ENCODE results near the gene C19orf38. TPM values are rescaled to one million over a fixed set of nuclear protein-coding genes. Genes with fewer than 3 reads are reported as not detected.
"Not testable (repeated sequence)": the region's sequence is repeated elsewhere in the genome, so short reads cannot be mapped to it uniquely, and the experiment has no call there.

Gene C19orf38
- total and polyA plus RNA-seq, 8 donors, result 0.31 to 1.00 (median 0.75) TPM; not detected in 1

DNA sequence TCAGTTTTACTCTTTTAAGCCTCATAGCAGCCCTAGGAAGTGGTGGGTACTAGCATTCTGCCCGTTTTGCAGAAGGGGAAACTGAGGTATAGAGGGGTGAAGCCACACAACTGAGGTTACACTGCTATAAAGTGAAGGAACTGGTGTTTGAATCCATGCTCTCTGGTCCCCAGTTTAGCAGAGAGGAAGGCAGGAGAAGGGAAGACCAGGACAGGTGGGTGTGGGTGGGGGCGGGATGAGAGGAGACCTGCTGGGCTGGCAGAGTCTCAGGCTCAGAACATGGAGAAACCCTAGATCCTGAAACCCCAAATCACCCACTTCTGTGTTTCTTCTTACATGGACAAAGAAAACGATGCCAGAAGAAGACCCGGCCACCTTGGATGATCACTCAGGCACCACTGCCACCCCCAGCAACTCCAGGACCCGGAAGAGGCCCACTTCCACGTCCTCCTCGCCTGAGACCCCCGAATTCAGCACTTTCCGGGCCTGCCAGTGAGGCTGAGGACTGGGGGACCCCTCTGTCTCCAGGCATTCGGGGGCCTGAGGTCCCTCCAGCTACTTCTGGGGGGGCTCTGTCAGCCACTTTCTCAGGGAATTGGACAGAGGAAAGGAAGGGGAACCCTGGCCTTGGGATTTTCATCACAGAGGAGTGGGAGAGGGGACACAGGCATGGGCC lies 20.8 kb downstream of the C19orf38 start:
- WGBS, 2 donors, result 75 to 93% methylated on average over 10 of the region's 10 CpGs
- DNase-seq, result peak in 2 of 6 donors; percentile 48 to 49
- Histone ChIP-seq H3K9me3 (no peaks in the 10 kb centered on the region), H3K4me1 (peaks cover 0 to 11% (median 0%) of the 10 kb centered on the region in 3 donors), H3K27ac (no peak overlapping the region), H3K27me3 (no peaks in the 10 kb centered on the region), H3K4me3 (no peak overlapping the region), H3K36me3 (no peaks in the 10 kb centered on the region)
- no peak for ATAC-seq
- no peak for FAIRE-seq
- intact Hi-C loops (cut with DNase I), result loop anchor here in 1 of 3 donors (10.0 kb wide), 1 partner anchor 154 kb away; the partner anchor contains the start of gene DNM2
- TF ChIP-seq, protein P1, sequence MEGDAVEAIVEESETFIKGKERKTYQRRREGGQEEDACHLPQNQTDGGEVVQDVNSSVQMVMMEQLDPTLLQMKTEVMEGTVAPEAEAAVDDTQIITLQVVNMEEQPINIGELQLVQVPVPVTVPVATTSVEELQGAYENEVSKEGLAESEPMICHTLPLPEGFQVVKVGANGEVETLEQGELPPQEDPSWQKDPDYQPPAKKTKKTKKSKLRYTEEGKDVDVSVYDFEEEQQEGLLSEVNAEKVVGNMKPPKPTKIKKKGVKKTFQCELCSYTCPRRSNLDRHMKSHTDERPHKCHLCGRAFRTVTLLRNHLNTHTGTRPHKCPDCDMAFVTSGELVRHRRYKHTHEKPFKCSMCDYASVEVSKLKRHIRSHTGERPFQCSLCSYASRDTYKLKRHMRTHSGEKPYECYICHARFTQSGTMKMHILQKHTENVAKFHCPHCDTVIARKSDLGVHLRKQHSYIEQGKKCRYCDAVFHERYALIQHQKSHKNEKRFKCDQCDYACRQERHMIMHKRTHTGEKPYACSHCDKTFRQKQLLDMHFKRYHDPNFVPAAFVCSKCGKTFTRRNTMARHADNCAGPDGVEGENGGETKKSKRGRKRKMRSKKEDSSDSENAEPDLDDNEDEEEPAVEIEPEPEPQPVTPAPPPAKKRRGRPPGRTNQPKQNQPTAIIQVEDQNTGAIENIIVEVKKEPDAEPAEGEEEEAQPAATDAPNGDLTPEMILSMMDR (IDR thresholded peaks at IDR 0.05), result no peak

GRCh38 chr19:10869872-10870311 lies 21.7 kb downstream of the C19orf38 start:
- not testable (repeated sequence) for H3K27me3 ChIP-seq, ATAC-seq
- DNase-seq, result peak in 4 of 6 donors; percentile 44 to 62 (median 58)

DNA sequence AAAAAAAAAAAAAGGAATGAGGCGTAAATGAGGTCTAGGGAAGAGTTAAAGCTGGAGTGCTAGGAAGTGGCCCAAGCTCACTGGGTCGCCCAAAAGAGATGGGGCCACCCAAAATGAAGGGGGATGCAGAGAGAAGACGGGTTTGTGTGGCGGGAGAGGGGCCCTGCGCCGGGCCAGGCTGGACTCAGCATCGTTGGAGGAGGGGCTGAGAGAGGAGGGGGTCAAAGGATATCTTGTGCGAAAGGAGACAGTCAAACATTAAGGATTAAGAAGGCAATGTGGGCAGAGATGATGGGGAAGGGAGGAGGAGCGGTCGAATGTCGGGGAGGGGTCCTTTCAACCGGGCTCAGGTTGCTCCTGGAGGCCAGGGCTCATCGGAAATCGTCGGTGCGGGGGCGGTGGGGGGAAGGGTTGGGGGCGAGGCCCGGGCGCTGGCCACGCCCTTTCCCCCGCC lies 22.3 kb downstream of the C19orf38 start:
- no peaks in the 10 kb centered on the region for H3K9me3 ChIP-seq
- no peaks in the 10 kb centered on the region for H3K27me3 ChIP-seq
- FAIRE-seq, result no peak
- TF ChIP-seq, protein P1 (IDR thresholded peaks at IDR 0.05), result no peak
- H3K27ac ChIP-seq, result peak overlapping the region in 3 of 4 donors; percentile 32 to 58 (median 54)
- no peak for ATAC-seq
- intact Hi-C loops (cut with DNase I), result no loop called here
- peak in 1 of 6 donors; percentile 67 for DNase-seq
- H3K4me1 ChIP-seq, result peaks cover 0 to 13% (median 0%) of the 10 kb centered on the region in 3 donors
- no peaks in the 10 kb centered on the region for H3K36me3 ChIP-seq
- WGBS, 2 donors, result 4 to 5% methylated on average over 11 to 22 of the region's 22 CpGs
- H3K4me3 ChIP-seq, result peak overlapping the region in 2 of 4 donors; percentile 35 to 42

More at GRCh38 chr19:10869872-10870311, 21.7 kb downstream of the C19orf38 start:
- not testable (repeated sequence) for H3K4me3 ChIP-seq, H3K9me3 ChIP-seq, H3K36me3 ChIP-seq, FAIRE-seq, H3K27ac ChIP-seq
- 95 to 97% methylated on average over 11 of the region's 11 CpGs for WGBS, 2 donors
- peaks cover 0 to 13% (median 0%) of the 10 kb centered on the region in 3 donors for H3K4me1 ChIP-seq
- intact Hi-C loops (cut with DNase I), result loop anchor here in 1 of 3 donors (10.0 kb wide), 1 partner anchor 155 kb away; the partner anchor contains the start of gene DNM2

- no peaks in the 10 kb centered on the region for H3K36me3 ChIP-seq
- H3K4me3 ChIP-seq, result peak within 1 kb of the TSS; percentile 57 to 82 (median 75)
- FAIRE-seq (no peak), DNase-seq (peak; percentile 99 to 100 (median 99)), ATAC-seq (peak; percentile 88 to 96 (median 91))
- H3K27ac ChIP-seq, result peak within 1 kb of the TSS in 3 of 4 donors; percentile 32 to 58 (median 54)
- intact Hi-C loops (cut with DNase I), result no loop called here
- no peaks in the 10 kb centered on the region for H3K27me3 ChIP-seq
- no peaks in the 10 kb centered on the region for H3K9me3 ChIP-seq
- WGBS, 2 donors, result 1% methylated on average over 30 to 96 of the region's 99 CpGs
- TF ChIP-seq, protein P1 (IDR thresholded peaks at IDR 0.05), result peak; percentile 46 to 64 (median 52)
- H3K4me1 ChIP-seq, result peaks cover 0 to 13% (median 0%) of the 10 kb centered on the region in 3 donors
Measured at GRCh38 chr19:10870955-10871603, 22.9 kb downstream of the C19orf38 start, which contains the start of gene CARM1. Gene CARM1 (plus strand): TSS chr19:10871553. CDS start chr19:10871703, 150 bp downstream.
